SK-N-SH treated with all-trans-retinoic acid at 6 μM for 48 hours (cell line): ENCODE results near the gene EPS8L3.
"Not testable (repeated sequence)": the region's sequence is repeated elsewhere in the genome, so short reads cannot be mapped to it uniquely, and the experiment has no call there.

Experiments
- ATAC-seq: fragments of 200-7000 bp; cut with Tn5 transposase; 3 replicates; pipeline ENCODE4 v1.9.1; 2020; ENCODE audit warnings: mild to moderate bottlenecking, moderate library complexity
- ARNTL ChIP-seq: fragments of 450-650 bp; formaldehyde crosslinking; IDR thresholded peaks from 2 replicates; pipeline ENCODE4 v1.5.0; 2020; ENCODE audit warnings: low read depth, mild to moderate bottlenecking, moderate library complexity, borderline replicate concordance
- BACH2 ChIP-seq: fragments of 250-450 bp; sonication (Bioruptor Pico); IDR thresholded peaks from 2 replicates; pipeline ENCODE4 v1.9.0; 2021; ENCODE audit warnings: mild to moderate bottlenecking, borderline replicate concordance
- CREB5 ChIP-seq: fragments of 250-450 bp; sonication (Bioruptor Pico); IDR thresholded peaks from 2 replicates; pipeline ENCODE4 v1.5.1; 2020; ENCODE audit warnings: low read depth, mild to moderate bottlenecking, moderate library complexity
- CSDC2 ChIP-seq: fragments of 250-450 bp; sonication (Bioruptor Pico); IDR thresholded peaks from 2 replicates; pipeline ENCODE4 v1.5.0; 2020; ENCODE audit warnings: mild to moderate bottlenecking, moderate library complexity
- ESRRG ChIP-seq: fragments of 250-450 bp; sonication (Bioruptor Pico); IDR thresholded peaks from 2 replicates; pipeline ENCODE4 v1.6.1; 2021; ENCODE audit warnings: mild to moderate bottlenecking
- ISL1 ChIP-seq: fragments of 250-450 bp; sonication (Bioruptor Pico); IDR thresholded peaks from 2 replicates; pipeline ENCODE4 v2.1.2; 2022; ENCODE audit warnings: mild to moderate bottlenecking, moderate library complexity
- OSR1 ChIP-seq: fragments of 250-450 bp; sonication (Bioruptor Pico); IDR thresholded peaks from 2 replicates; pipeline ENCODE4 v1.8.0; 2022; ENCODE audit warnings: moderate library complexity, mild to moderate bottlenecking, inconsistent platforms
- POU6F1 ChIP-seq: fragments of 250-450 bp; sonication (Bioruptor Pico); IDR thresholded peaks from 2 replicates; pipeline ENCODE4 v1.8.0; 2021; ENCODE audit warnings: low read depth, mild to moderate bottlenecking, moderate library complexity, borderline replicate concordance
- PPARA ChIP-seq: fragments of 250-450 bp; sonication (Bioruptor Pico); IDR thresholded peaks from 2 replicates; pipeline ENCODE4 v1.5.0; 2020; ENCODE audit warnings: mild to moderate bottlenecking, borderline replicate concordance
- RARB ChIP-seq: fragments of 250-450 bp; sonication (Bioruptor Pico); IDR thresholded peaks from 2 replicates; pipeline ENCODE4 v1.8.0; 2021; ENCODE audit warnings: mild to moderate bottlenecking, moderate library complexity
- SNAI2 ChIP-seq: fragments of 250-450 bp; sonication (Bioruptor Pico); IDR thresholded peaks from 2 replicates; pipeline ENCODE4 v1.5.0; 2020; ENCODE audit warnings: mild to moderate bottlenecking, moderate library complexity
- TCF4 ChIP-seq: fragments of 250-450 bp; sonication (Bioruptor Pico); IDR thresholded peaks from 2 replicates; pipeline ENCODE4 v1.8.0; 2021; ENCODE audit warnings: mild to moderate bottlenecking, moderate library complexity, borderline replicate concordance
- TOX ChIP-seq: fragments of 250-450 bp; sonication (Bioruptor Pico); IDR thresholded peaks from 2 replicates; pipeline ENCODE4 v1.8.0; 2021; ENCODE audit warnings: mild to moderate bottlenecking, moderate library complexity, borderline replicate concordance
- ZC3H10 ChIP-seq: fragments of 250-450 bp; sonication (Bioruptor Pico); IDR thresholded peaks from 2 replicates; pipeline ENCODE4 v1.5.1; 2021; ENCODE audit warnings: mild to moderate bottlenecking, moderate library complexity
- ZFP3 ChIP-seq: fragments of 250-450 bp; sonication (Bioruptor Pico); IDR thresholded peaks from 2 replicates; pipeline ENCODE4 v1.5.0; 2020; ENCODE audit warnings: mild to moderate bottlenecking, moderate library complexity
- ZNF565 ChIP-seq: fragments of 450-650 bp; formaldehyde crosslinking; conservative IDR thresholded peaks from 2 replicates; pipeline ENCODE4 v1.5.0; 2020; ENCODE audit warnings: low read depth, mild to moderate bottlenecking, moderate library complexity
- ZNF70 ChIP-seq: fragments of 450-650 bp; formaldehyde crosslinking; IDR thresholded peaks from 2 replicates; pipeline ENCODE4 v1.5.0; 2020; ENCODE audit warnings: mild to moderate bottlenecking, moderate library complexity
- ZNF8 ChIP-seq: fragments of 450-650 bp; formaldehyde crosslinking; IDR thresholded peaks from 2 replicates; pipeline ENCODE4 v1.5.0; 2020; ENCODE audit warnings: mild to moderate bottlenecking, moderate library complexity
- TF ChIP-seq, protein P1 (sequence below): fragments of 250-450 bp; sonication (Bioruptor Pico); IDR thresholded peaks from 2 replicates; pipeline ENCODE4 v1.8.0; 2020; ENCODE audit warnings: mild to moderate bottlenecking, moderate library complexity, borderline replicate concordance
- TF ChIP-seq, protein P2 (sequence below): fragments of 250-450 bp; sonication (Bioruptor Pico); IDR thresholded peaks from 2 replicates; pipeline ENCODE4 v1.5.1; 2021; ENCODE audit warnings: mild to moderate bottlenecking, moderate library complexity

The EPS8L3 gene

DNA sequence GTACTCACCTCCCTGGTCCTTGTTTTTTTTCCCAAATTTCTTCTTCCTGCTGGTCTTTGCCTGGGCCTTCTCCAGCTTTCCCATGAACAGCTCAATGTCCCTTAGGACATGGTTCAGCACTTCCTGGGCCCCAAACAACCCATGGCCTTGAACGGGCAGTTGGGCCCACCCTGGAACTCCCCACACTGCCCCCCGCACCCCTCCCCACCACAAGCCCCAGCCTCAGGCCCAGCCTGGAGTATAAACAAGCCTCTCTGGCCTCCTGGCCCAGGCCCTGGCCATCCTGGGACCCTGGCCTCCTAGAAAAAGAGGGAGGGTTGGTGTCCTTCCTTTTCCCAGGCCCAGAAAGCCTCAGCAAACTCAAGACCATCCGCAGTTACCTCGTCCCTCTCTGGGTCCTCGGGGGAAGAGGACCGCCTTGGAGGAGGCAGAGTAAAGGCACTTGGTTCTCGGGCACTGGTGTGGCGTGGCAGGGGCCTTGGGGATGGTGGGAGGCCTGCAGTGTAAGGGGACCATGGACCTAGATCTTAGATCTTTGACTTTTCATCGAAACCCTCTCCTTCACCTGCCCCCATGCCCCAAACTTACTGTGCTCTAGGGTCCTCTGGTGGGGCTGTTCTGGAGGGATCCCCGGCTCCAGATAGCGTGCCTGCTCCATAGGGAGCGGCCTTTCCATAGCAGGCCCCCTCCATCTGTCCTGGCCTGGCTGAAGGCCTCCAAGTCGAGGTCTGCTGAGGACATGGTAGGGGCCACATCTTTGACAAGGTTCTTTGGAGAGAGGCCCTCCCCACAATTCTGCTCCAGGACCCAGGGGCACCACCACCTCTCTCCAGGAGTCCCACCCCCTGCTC is 5.6 kb downstream of the EPS8L3 start:
- ATAC-seq, result no peak

DNA sequence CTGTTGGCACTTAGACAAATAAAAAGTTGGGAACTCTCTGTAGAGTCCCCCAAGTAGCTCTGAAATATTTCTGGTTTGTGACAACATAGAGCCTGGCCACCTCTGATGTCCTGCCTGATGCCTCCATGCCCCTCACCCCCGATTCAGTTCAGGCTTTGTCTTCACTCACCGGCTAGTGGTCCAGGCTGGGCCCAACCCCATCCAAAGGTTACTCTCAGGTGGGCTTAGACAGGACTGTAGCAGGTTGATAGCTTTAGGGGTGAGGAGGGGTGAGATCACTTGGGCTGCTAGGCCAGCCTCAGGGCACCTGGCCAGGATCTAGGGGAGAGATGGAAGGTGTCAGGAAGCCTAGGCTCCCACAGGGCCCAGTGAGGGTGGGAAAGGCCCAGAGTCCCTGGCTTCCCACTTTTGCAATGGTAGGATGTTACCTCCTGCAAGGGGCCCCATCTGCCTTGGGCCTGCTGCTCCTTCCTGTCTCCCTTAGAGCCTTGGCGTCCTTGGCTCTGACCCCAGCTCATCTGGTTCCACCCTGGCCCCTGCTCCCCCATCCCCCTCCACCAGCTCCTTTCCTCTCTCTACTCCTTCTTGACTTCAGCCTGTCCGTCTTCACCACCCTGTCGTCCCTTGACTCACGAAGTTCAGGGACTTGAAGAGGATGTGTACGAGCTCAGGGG is 6.7 kb downstream of the EPS8L3 start:
- no peak for ATAC-seq
- TF ChIP-seq SNAI2 (CRISPR knock-in tag), result no peak
- TF ChIP-seq ZNF8 (CRISPR knock-in tag), result no peak
- TF ChIP-seq, protein P1, sequence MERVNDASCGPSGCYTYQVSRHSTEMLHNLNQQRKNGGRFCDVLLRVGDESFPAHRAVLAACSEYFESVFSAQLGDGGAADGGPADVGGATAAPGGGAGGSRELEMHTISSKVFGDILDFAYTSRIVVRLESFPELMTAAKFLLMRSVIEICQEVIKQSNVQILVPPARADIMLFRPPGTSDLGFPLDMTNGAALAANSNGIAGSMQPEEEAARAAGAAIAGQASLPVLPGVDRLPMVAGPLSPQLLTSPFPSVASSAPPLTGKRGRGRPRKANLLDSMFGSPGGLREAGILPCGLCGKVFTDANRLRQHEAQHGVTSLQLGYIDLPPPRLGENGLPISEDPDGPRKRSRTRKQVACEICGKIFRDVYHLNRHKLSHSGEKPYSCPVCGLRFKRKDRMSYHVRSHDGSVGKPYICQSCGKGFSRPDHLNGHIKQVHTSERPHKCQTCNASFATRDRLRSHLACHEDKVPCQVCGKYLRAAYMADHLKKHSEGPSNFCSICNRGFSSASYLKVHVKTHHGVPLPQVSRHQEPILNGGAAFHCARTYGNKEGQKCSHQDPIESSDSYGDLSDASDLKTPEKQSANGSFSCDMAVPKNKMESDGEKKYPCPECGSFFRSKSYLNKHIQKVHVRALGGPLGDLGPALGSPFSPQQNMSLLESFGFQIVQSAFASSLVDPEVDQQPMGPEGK (CRISPR knock-in tag), result no peak

More for the DNA sequence above, 5.6 kb downstream of the EPS8L3 start:
- no peak for TF ChIP-seq ZC3H10 (CRISPR knock-in tag)
- TF ChIP-seq, protein P2, sequence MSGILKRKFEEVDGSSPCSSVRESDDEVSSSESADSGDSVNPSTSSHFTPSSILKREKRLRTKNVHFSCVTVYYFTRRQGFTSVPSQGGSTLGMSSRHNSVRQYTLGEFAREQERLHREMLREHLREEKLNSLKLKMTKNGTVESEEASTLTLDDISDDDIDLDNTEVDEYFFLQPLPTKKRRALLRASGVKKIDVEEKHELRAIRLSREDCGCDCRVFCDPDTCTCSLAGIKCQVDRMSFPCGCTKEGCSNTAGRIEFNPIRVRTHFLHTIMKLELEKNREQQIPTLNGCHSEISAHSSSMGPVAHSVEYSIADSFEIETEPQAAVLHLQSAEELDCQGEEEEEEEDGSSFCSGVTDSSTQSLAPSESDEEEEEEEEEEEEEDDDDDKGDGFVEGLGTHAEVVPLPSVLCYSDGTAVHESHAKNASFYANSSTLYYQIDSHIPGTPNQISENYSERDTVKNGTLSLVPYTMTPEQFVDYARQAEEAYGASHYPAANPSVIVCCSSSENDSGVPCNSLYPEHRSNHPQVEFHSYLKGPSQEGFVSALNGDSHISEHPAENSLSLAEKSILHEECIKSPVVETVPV (CRISPR knock-in tag), result no peak
- TF ChIP-seq CSDC2 (CRISPR knock-in tag), result no peak
- TF ChIP-seq POU6F1, result no peak
- TF ChIP-seq BACH2 (CRISPR knock-in tag), result no peak
- TF ChIP-seq TOX (CRISPR knock-in tag), result no peak
- TF ChIP-seq TCF4 (CRISPR knock-in tag), result no peak
- TF ChIP-seq ZNF70 (CRISPR knock-in tag), result no peak
- no peak for TF ChIP-seq ZNF565 (CRISPR knock-in tag)
- TF ChIP-seq ARNTL, result no peak
- TF ChIP-seq SNAI2 (CRISPR knock-in tag), result no peak
- TF ChIP-seq ZNF8 (CRISPR knock-in tag), result no peak
- TF ChIP-seq PPARA (CRISPR knock-in tag), result no peak
- TF ChIP-seq, protein P1 (CRISPR knock-in tag), result no peak
- TF ChIP-seq ESRRG (CRISPR knock-in tag), result no peak
- no peak for TF ChIP-seq RARB (CRISPR knock-in tag)
- no peak for TF ChIP-seq CREB5 (CRISPR knock-in tag)
- no peak for TF ChIP-seq ZFP3
- TF ChIP-seq, all 23 proteins: peak for 0

DNA sequence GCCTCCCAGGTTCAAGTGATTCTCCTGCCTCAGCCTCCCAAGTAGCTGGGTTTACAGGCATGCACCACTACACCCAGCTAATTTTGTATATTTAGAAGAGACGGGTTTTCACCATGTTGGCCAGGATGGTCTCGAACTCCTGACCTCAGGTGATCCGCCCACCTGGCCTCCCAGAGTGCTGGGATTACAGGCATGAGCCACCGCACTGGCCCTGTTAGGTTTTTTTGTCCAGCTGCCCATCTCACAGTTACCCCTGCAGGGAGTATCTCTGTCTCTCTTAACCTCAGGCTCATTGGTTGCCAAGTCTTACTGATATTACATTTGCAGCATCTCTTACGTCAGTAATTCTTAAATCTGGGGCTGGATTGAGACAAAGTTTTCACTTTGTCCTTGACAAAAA is 7.4 kb downstream of the EPS8L3 start:
- ATAC-seq, result not testable (repeated sequence)

GRCh38 chr1:109754738-109755137 is 9.0 kb downstream of the EPS8L3 start:
- ATAC-seq, result no peak
- TF ChIP-seq ISL1 (CRISPR knock-in tag) (no peak), ZNF565 (CRISPR knock-in tag) (no peak), ZNF8 (CRISPR knock-in tag) (no peak), ARNTL (no peak), ZNF70 (CRISPR knock-in tag) (no peak), SNAI2 (CRISPR knock-in tag) (no peak), CSDC2 (CRISPR knock-in tag) (no peak), OSR1 (CRISPR knock-in tag) (no peak)
- TF ChIP-seq, protein P2 (CRISPR knock-in tag), result no peak
- TF ChIP-seq, protein P1 (CRISPR knock-in tag), result no peak
